ENCODE results near the gene FREY1.

FREY1 gene

GRCh38 chr11:45927684-45928413, 20.8 kb upstream of the FREY1 start:
- TF ChIP-seq TAF1 (IDR thresholded peaks at IDR 0.05; ENCODE audit: borderline replicate concordance, low read depth, low read length) (no peak), POLR2AphosphoS5 (IDR thresholded peaks at IDR 0.05; ENCODE audit: low read depth, low read length) (no peak), POLR2A (IDR thresholded peaks at IDR 0.05; ENCODE audit: low read depth, low read length) (no peak)
- FAIRE-seq (no peak), DNase-seq (ENCODE audit: insufficient read length) (no peak)

GRCh38 chr11:45927332-45927683, 20.2 kb upstream of the FREY1 start:
- TF ChIP-seq TAF1 (IDR thresholded peaks at IDR 0.05; ENCODE audit: borderline replicate concordance, low read depth, low read length) = no peak
- FAIRE-seq (no peak), DNase-seq (ENCODE audit: insufficient read length) (no peak)

GRCh38 chr11:45926536-45927331, 19.7 kb upstream of the FREY1 start:
- FAIRE-seq (no peak), DNase-seq (ENCODE audit: insufficient read length) (no peak)
- no peak for TF ChIP-seq TAF1 (IDR thresholded peaks at IDR 0.05; ENCODE audit: borderline replicate concordance, low read depth, low read length)
- TF ChIP-seq POLR2A (IDR thresholded peaks at IDR 0.05; ENCODE audit: low read depth, low read length) = no peak
- TF ChIP-seq POLR2AphosphoS5 (IDR thresholded peaks at IDR 0.05; ENCODE audit: low read depth, low read length) = no peak

- TF ChIP-seq TAF1 (IDR thresholded peaks at IDR 0.05; ENCODE audit: borderline replicate concordance, low read depth, low read length) = no peak
- no peak for TF ChIP-seq POLR2AphosphoS5 (IDR thresholded peaks at IDR 0.05; ENCODE audit: low read depth, low read length)
- no peak for TF ChIP-seq POLR2A (IDR thresholded peaks at IDR 0.05; ENCODE audit: low read depth, low read length)
- DNase-seq (ENCODE audit: insufficient read length) (no peak), FAIRE-seq (no peak)
Observed at GRCh38 chr11:45926001-45926401, 18.9 kb upstream of the FREY1 start.

GRCh38 chr11:45925550-45925949, 18.5 kb upstream of the FREY1 start:
- TF ChIP-seq POLR2AphosphoS5 (IDR thresholded peaks at IDR 0.05; ENCODE audit: low read depth, low read length) (no peak), TAF1 (IDR thresholded peaks at IDR 0.05; ENCODE audit: borderline replicate concordance, low read depth, low read length) (no peak), POLR2A (IDR thresholded peaks at IDR 0.05; ENCODE audit: low read depth, low read length) (no peak)
- FAIRE-seq (no peak), DNase-seq (ENCODE audit: insufficient read length) (no peak)

- FAIRE-seq = no peak
- no peak for DNase-seq (ENCODE audit: insufficient read length)
- TF ChIP-seq POLR2A (IDR thresholded peaks at IDR 0.05; ENCODE audit: low read depth, low read length) (no peak), TAF1 (IDR thresholded peaks at IDR 0.05; ENCODE audit: borderline replicate concordance, low read depth, low read length) (no peak), POLR2AphosphoS5 (IDR thresholded peaks at IDR 0.05; ENCODE audit: low read depth, low read length) (no peak)
Observed at GRCh38 chr11:45924927-45925326, 17.9 kb upstream of the FREY1 start.

- FAIRE-seq (peak; percentile 5), DNase-seq (ENCODE audit: insufficient read length) (peak; percentile 27)
- no peak for TF ChIP-seq POLR2AphosphoS5 (IDR thresholded peaks at IDR 0.05; ENCODE audit: low read depth, low read length)
- TF ChIP-seq TAF1 (IDR thresholded peaks at IDR 0.05; ENCODE audit: borderline replicate concordance, low read depth, low read length) = no peak
Observed at GRCh38 chr11:45924036-45924915, 17.2 kb upstream of the FREY1 start.

GRCh38 chr11:45922425-45923082, 15.5 kb upstream of the FREY1 start, which contains the start of gene LARGE2:
Gene LARGE2 (plus strand): TSS chr11:45922656. CDS start chr11:45922883, 227 bp downstream.
- DNase-seq (ENCODE audit: insufficient read length) = peak; percentile 39
- TF ChIP-seq TAF1 (IDR thresholded peaks at IDR 0.05; ENCODE audit: borderline replicate concordance, low read depth, low read length) (no peak), POLR2A (IDR thresholded peaks at IDR 0.05; ENCODE audit: low read depth, low read length) (no peak), POLR2AphosphoS5 (IDR thresholded peaks at IDR 0.05; ENCODE audit: low read depth, low read length) (no peak)
- no peak for FAIRE-seq

- TF ChIP-seq POLR2A (IDR thresholded peaks at IDR 0.05; ENCODE audit: low read depth, low read length) (no peak), POLR2AphosphoS5 (IDR thresholded peaks at IDR 0.05; ENCODE audit: low read depth, low read length) (no peak), TAF1 (IDR thresholded peaks at IDR 0.05; ENCODE audit: borderline replicate concordance, low read depth, low read length) (no peak)
- DNase-seq (ENCODE audit: insufficient read length) (peak; percentile 24), FAIRE-seq (no peak)
Observed at GRCh38 chr11:45921561-45922424, 14.7 kb upstream of the FREY1 start.

Data from GM12892 (cell line).